HG03571 (cell line): ENCODE results near the gene TAOK3.
"Not testable (repeated sequence)": the region's sequence is repeated elsewhere in the genome, so short reads cannot be mapped to it uniquely, and the experiment has no call there.

ENCODE experiments used
- ATAC-seq: cut with Tn5 transposase; IDR thresholded peaks from one replicate; pipeline ENCODE4 v1.9.1; 2021; ENCODE audit not compliant: unreplicated experiment

Gene TAOK3

DNA sequence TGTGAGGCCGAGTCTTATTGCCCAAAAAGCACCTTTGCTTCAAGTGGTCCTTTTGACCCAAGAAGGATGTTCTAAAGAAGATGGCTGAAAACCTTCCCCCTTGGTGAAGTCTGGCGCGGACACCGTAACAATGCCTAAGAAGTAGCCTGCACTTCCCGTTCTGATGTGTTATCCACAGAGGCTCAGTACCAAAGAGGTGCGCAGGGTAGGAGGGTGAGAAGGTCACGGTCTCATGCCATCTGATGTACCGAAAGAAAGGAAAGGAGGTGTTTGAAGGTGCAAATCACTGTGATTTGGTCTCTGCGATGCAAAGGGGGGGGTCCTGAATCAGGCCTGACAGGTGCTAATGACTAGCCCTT, 226.9 kb downstream of the TAOK3 start:
- ATAC-seq: no peak

GRCh38 chr12:118145113-118145797, 227.5 kb downstream of the TAOK3 start:
- ATAC-seq: no peak

DNA sequence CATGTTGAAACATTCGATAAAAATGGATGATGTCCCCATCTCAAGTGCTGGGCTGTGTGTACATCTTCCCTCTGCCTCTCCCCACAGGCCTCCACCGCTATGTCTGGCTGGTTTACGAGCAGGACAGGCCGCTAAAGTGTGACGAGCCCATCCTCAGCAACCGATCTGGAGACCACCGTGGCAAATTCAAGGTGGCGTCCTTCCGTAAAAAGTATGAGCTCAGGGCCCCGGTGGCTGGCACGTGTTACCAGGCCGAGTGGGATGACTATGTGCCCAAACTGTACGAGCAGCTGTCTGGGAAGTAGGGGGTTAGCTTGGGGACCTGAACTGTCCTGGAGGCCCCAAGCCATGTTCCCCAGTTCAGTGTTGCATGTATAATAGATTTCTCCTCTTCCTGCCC, 228.2 kb downstream of the TAOK3 start:
- no peak for ATAC-seq

GRCh38 chr12:118140825-118141224, 231.9 kb downstream of the TAOK3 start:
- ATAC-seq: no peak

DNA sequence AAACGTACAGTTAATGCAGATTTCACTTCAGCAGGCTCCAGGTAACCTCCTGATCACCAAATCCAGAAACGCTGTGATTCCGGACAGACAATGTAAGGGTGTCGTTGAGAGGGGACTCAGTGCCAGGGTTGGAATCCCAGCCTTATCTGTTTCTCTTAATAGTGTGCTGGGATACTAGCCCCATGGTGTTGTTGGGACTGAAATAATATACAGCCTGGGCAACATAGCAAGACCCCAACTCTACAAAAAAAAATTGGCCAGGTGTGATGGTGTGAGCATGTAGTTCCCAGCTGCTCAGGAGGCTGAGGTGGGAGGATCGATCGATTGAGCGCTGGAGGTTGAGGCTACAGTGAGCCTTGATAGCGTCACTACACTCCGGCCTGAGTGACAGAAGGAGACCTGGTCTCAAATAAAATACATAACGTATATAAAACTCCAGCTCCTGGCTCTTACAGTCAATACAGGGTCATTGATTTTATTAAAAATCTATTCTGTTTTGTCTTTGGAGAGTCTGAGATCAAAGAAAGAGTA, 235.5 kb downstream of the TAOK3 start:
- ATAC-seq: no peak

DNA sequence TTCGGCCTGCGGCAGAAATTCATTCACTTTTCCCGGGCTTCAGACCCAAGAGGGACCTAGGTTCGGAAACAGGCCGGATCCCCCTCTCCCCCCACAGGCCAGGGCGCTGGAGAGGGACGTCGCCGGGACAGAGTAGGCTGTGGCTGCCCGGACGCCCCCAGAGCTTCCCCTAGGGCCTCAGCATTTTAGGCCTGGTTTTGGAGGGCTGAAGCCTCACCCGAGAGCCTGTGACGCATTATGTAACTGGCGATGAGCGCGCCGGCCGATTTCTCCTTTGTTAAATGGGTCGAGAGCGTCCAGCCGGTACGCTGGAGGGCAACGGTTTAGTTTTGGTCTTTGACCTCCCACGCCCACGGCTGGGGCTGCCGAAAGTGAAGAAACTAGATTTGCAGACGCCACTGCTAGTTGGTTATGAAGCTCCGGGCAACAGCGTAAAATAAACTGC, 236.1 kb downstream of the TAOK3 start:
- ATAC-seq: peak; percentile 33

- peak; percentile 96 for ATAC-seq
Observed at GRCh38 chr12:118135788-118136558, 236.7 kb downstream of the TAOK3 start, which contains the start of gene PEBP1. TSS of gene PEBP1 (plus strand) at chr12:118136124. CDS start at chr12:118136210, 86 bp downstream.

DNA sequence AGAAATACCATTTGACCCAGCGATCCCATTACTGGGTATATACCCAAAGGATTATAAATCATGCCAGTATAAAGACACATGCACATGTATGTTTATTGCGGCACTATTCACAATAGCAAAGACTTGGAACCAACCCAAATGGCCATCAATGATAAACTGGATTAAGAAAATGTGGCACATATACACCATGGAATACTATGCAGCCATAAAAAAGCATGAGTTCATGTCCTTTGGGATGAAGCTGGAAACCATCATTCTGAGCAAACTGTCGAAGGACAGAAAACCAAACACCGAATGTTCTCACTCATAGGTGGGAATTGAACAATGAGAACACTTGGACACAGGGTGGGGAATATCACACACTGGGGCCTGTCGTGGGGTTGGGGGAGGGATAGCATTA, 243.3 kb downstream of the TAOK3 start:
- ATAC-seq: not testable (repeated sequence)

- ATAC-seq: no peak
Observed at GRCh38 chr12:118127867-118128266, 244.8 kb downstream of the TAOK3 start.

GRCh38 chr12:118126119-118126757, 246.5 kb downstream of the TAOK3 start:
- no peak for ATAC-seq

- ATAC-seq: no peak
Observed at GRCh38 chr12:118125743-118126118, 247.0 kb downstream of the TAOK3 start.

GRCh38 chr12:118124333-118124874, 248.3 kb downstream of the TAOK3 start:
- ATAC-seq: no peak

DNA sequence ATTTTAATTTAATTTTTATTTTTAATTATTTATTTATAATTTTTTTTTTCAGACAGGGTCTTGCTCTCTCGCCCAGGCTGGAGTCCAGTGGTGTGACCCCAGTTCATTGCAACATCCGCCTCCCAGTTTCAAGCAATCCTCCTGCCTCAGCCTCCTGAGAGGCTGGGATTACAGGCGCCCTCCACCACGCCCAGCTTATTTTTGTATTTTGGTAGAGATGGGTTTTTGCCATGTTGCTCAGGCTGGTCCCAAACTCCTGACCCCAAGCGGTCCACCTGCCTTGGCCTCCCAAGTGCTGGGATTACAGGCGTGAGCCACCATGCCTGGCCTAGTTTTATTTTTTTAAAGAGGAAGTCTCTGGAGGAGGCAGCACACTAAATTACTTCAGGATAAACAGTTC, 250.4 kb downstream of the TAOK3 start:
- ATAC-seq: no peak

- no peak for ATAC-seq
Observed at GRCh38 chr12:118120579-118121363, 251.9 kb downstream of the TAOK3 start.

- no peak for ATAC-seq
Observed at GRCh38 chr12:118119449-118119879, 253.2 kb downstream of the TAOK3 start.

- no peak for ATAC-seq
Observed at GRCh38 chr12:118109088-118109487, 263.6 kb downstream of the TAOK3 start.

DNA sequence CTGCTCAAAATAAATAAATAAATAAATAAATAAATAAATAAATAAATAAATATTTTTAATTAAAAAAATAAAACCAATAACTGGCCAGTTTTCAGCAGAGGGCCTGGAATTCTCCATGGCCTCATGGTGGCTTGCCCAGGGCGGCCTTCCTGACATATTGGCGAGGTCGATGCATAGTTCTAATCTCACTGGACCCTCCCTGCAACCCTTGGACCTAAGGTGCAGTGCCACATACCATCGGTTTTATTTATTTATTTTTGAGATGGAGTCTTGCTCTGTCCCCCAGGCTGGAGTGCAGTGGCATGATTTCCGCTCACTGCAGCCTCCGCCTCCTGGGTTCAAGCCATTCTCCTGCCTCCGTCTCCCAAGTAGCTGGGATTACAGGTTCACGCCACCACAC, 265.0 kb downstream of the TAOK3 start:
- ATAC-seq: no peak

- no peak for ATAC-seq
Observed at GRCh38 chr12:118107011-118107410, 265.7 kb downstream of the TAOK3 start.

DNA sequence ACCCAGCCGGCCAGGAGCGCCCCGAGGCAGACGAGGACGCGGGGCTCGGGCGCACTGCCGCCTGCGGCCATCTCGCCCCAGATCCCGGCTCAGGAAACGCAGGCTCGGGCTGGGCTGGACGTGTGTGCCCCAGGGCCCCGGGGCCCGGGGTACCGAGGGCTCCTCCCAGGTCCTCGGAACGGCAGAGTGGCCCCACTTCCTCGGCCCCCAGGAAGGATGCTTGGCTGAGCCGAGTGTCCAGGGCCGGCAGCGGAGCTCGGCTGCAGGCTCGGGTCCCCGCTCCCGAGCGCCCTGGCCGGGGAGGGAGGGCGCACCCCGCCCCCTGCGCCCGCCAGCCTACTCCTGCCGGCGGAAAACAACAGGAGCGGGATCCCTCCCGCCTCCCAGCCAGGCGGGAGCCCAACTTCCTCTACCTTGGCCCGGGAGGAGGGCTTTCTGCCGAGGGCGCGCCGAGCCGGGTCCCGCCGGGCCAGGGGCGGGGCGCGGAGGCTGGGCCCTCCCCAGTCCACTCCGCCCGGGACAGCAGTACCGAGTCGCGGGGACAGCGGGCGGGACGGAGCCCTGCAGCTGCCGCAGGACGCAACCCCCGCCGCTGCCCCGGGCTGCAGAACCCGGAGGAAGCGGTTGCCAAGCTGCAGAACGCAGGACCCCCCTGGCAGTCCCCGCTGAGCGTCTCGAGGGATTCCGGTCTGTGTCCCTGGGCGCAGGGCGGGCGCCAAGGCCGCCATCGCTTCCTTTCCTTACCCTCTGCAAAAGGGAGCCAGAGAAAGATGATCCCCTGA, 268.9 kb downstream of the TAOK3 start, which contains the start of gene VSIG10:
TSS of gene VSIG10 (minus strand) at position 411 of the 782 bp plus-strand sequence. CDS start at position 71, 340 bp downstream.
- peak; percentile 51 for ATAC-seq

- peak; percentile 11 for ATAC-seq
Observed at GRCh38 chr12:118103201-118103600, 269.5 kb downstream of the TAOK3 start.
